K562 (cell line): ENCODE data around the gene SLC25A21. TPM values are rescaled to one million over a fixed set of nuclear protein-coding genes. Genes with fewer than 3 reads are reported as not detected.

Experiments
- ATAC-seq: fragments of 200-7000 bp; cut with Tn5 transposase; 3 replicates; pipeline ENCODE4 v1.9.1; 2020; ENCODE audit warnings: moderate library complexity
- BruUV-seq: library from RNA; stranded (reverse); fragments of 400-500 nt; replicated peaks from 2 replicates; lab custom pipeline; 2021; lab: Mats Ljungman, UMichigan
- CTCF ChIA-PET: fragments of 300-600 bp; formaldehyde crosslinking; extraction: SDS; loops from one replicate; lab custom pipeline; 2021; ENCODE audit warnings: low intra/inter-chr PET ratio; lab: Yijun Ruan, JAX
- POLR2A ChIA-PET: fragments of 300-600, 350-650 bp; sonication (Branson Sonifier 250); formaldehyde crosslinking; extraction: SDS; loops from one replicate; lab custom pipeline; 2021; ENCODE audit warnings: antibody characterized with exemption, inconsistent platforms; lab: Yijun Ruan, JAX
- DNase-seq, 4 experiments: peaks; one replicate each; pipeline versions ENCODE4 v3.0.0 to v3.0.0-alpha.2; 2011 to 2018; ENCODE audit warnings: low spot score in 3 of 4, mixed read lengths in 3 of 4; ENCODE audit errors: extremely low read depth in 1 of 4
- FAIRE-seq: peaks from 2 replicates; lab custom pipeline; 2011; peaks lifted over from hg19 to GRCh38; lab: Jason Lieb, UNC
- H2AFZ ChIP-seq: 2 replicates; pipeline ENCODE4 v1.6.0; 2011; ENCODE audit warnings: low read depth, low read length, control low read depth, inconsistent platforms
- H3K27ac ChIP-seq: fragments of 200-600 bp; 3 replicates; pipeline ENCODE4 v1.8.0; 2011; ENCODE audit warnings: low read depth, mild to moderate bottlenecking, control low read depth, inconsistent platforms, low read length, moderate library complexity, mixed read lengths; ENCODE audit errors: extremely low read depth
- H3K27me3 ChIP-seq, 2 experiments: fragments of 300-600 bp in 1 of 2; 2 replicates in 1 of 2; 3 replicates in 1 of 2; pipeline versions ENCODE4 v1.6.0 to v1.8.0; 2011; ENCODE audit warnings: inconsistent platforms in 2 of 2, low read length in 2 of 2, mild to moderate bottlenecking in 1 of 2, mixed read lengths in 1 of 2, moderate library complexity in 1 of 2; ENCODE audit not compliant: control insufficient read depth in 2 of 2, insufficient read depth in 2 of 2
- H3K36me3 ChIP-seq: fragments of 300-600 bp; 3 replicates; pipeline ENCODE4 v1.8.0; 2011; ENCODE audit warnings: mild to moderate bottlenecking, low read length, inconsistent platforms; ENCODE audit not compliant: control insufficient read depth, insufficient read depth
- H3K4me1 ChIP-seq, 2 experiments: fragments of 200-600 bp in 1 of 2; replicated peaks in 1 of 2; 2 replicates in 1 of 2; 3 replicates in 1 of 2; pipeline versions ENCODE4 v1.5.1 to v1.8.0; 2011; ENCODE audit warnings: inconsistent platforms in 2 of 2, low read length in 2 of 2, mild to moderate bottlenecking in 1 of 2, mixed read lengths in 1 of 2, moderate library complexity in 1 of 2; ENCODE audit not compliant: control insufficient read depth in 2 of 2, insufficient read depth in 2 of 2
- H3K4me2 ChIP-seq: 2 replicates; pipeline ENCODE4 v1.6.1; 2011; ENCODE audit warnings: low read length, control low read depth, inconsistent platforms, mixed read lengths; ENCODE audit not compliant: insufficient read depth
- H3K4me3 ChIP-seq: fragments of 200-600 bp; sonication (generic), shearing (Covaris generic); 2 replicates; pipeline ENCODE4 v1.5.1; 2016; ENCODE audit warnings: control low read depth, inconsistent platforms
- H3K79me2 ChIP-seq: fragments of 200-600 bp; 3 replicates; pipeline ENCODE4 v1.8.0; 2011; ENCODE audit warnings: low read length, inconsistent platforms; ENCODE audit not compliant: control insufficient read depth, insufficient read depth
- H3K9ac ChIP-seq, 2 experiments: 2 replicates each; pipeline versions ENCODE4 v1.6.0 to v1.6.1; 2011; ENCODE audit warnings: low read depth in 2 of 2, low read length in 2 of 2, control low read depth in 1 of 2, inconsistent platforms in 1 of 2, mild to moderate bottlenecking in 1 of 2, mixed read lengths in 1 of 2; ENCODE audit not compliant: insufficient read depth in 1 of 2
- H3K9me1 ChIP-seq: one replicate; pipeline ENCODE4 v1.6.0; 2011; ENCODE audit warnings: inconsistent platforms, mild to moderate bottlenecking, low read length, moderate library complexity; ENCODE audit not compliant: control insufficient read depth, insufficient read depth
- H3K9me3 ChIP-seq: replicated peaks from 2 replicates; pipeline ENCODE4 v1.5.1; 2011; ENCODE audit warnings: low read depth, low read length, inconsistent platforms; ENCODE audit not compliant: control insufficient read depth, insufficient read depth
- H4K20me1 ChIP-seq: replicated peaks from 2 replicates; pipeline ENCODE4 v1.6.1; 2011; ENCODE audit warnings: low read length, inconsistent platforms, mixed read lengths; ENCODE audit not compliant: control insufficient read depth, insufficient read depth
- CBX5 ChIP-seq: IDR thresholded peaks from 2 replicates; pipeline ENCODE4 v1.6.1; 2014; ENCODE audit warnings: low read depth, borderline replicate concordance
- FOXA3 ChIP-seq, 2 experiments: fragments of 450-650 bp in 1 of 2; sonication (generic) in 1 of 2; formaldehyde crosslinking; IDR thresholded peaks in 1 of 2; conservative IDR thresholded peaks in 1 of 2; 2 replicates each; pipeline versions ENCODE4 v1.4.0 to v1.8.0; 2020 to 2022; ENCODE audit warnings: mild to moderate bottlenecking in 2 of 2, missing genetic modification reagents in 1 of 2
- KHSRP ChIP-seq: fragments of 450-650 bp; IDR thresholded peaks from 2 replicates; pipeline ENCODE4 v1.6.1; 2017
- LEF1 ChIP-seq: fragments of 450-650 bp; IDR thresholded peaks from 2 replicates; pipeline ENCODE4 v1.6.1; 2016; ENCODE audit warnings: mild to moderate bottlenecking
- RBM14 ChIP-seq: fragments of 200-400 bp; formaldehyde crosslinking; IDR thresholded peaks from 2 replicates; pipeline ENCODE4 v1.6.1; 2018; ENCODE audit warnings: low read depth, mild to moderate bottlenecking, low read length, moderate library complexity, borderline replicate concordance; ENCODE audit not compliant: insufficient read depth
- SRSF7 ChIP-seq: fragments of 200-400 bp; formaldehyde crosslinking; optimal IDR thresholded peaks from 2 replicates; pipeline ENCODE3; 2017; ENCODE audit warnings: mild to moderate bottlenecking, low read depth, low read length
- STAG1 ChIP-seq: sonication (generic); formaldehyde crosslinking; IDR thresholded peaks from 2 replicates; pipeline ENCODE4 v1.5.0; 2020; ENCODE audit warnings: missing genetic modification reagents, borderline replicate concordance
- TAF15 ChIP-seq: fragments of 200-400 bp; formaldehyde crosslinking; IDR thresholded peaks from 2 replicates; pipeline ENCODE4 v1.6.1; 2017; ENCODE audit warnings: mild to moderate bottlenecking, low read depth, low read length, moderate library complexity
- ZFP36 ChIP-seq: fragments of 150-350 bp; IDR thresholded peaks from 2 replicates; pipeline ENCODE4 v1.6.1; 2018; ENCODE audit warnings: low read length, low read depth; ENCODE audit not compliant: partially characterized antibody
- ZNF133 ChIP-seq: fragments of 250-450 bp; sonication (Bioruptor Pico); IDR thresholded peaks from 2 replicates; pipeline ENCODE4 v1.4.0; 2020; ENCODE audit warnings: mild to moderate bottlenecking
- ZNF146 ChIP-seq: IDR thresholded peaks from one replicate; pipeline ENCODE4 v1.6.1; 2018; ENCODE audit warnings: missing compliant biosample characterization; ENCODE audit not compliant: unreplicated experiment
- ZNF184 ChIP-seq: sonication (generic); formaldehyde crosslinking; IDR thresholded peaks from 2 replicates; pipeline ENCODE4 v1.5.0; 2020; ENCODE audit warnings: missing genetic modification reagents
- WGBS: fragments of 100-300 bp; shearing (Covaris generic); methylation state at CpG from one replicate; pipeline ENCODE4 v1.1.6; 2016; ENCODE audit warnings: low coverage, mixed read lengths; ENCODE audit not compliant: insufficient coverage; ENCODE audit errors: missing lambda C conversion rate; 5-methylcytosine and 5-hydroxymethylcytosine counted together
- in situ Hi-C: fragments of 300-500 bp; cut with MboI; formaldehyde crosslinking; loops from 4 replicates; pipeline ENCODE4 v1.15.0; 2018; ENCODE audit warnings: inconsistent platforms, mixed read lengths
- intact Hi-C: fragments of 100-400 bp; cut with micrococcal nuclease; formaldehyde crosslinking; loops from 2 replicates; pipeline ENCODE4 v1.14.2; 2022
- polyA plus RNA-seq, 8 experiments: library from polyadenylated mRNA; depleted of rRNA in 4 of 8; stranded (reverse) in 5 of 8; unstranded in 3 of 8; fragments of >200 nt; fragmentation: Nextera tagmentation in 2 of 8; fragmentation: Illumina TruSeq in 1 of 8; extraction: Ambion mirVana in 2 of 8; extraction: Trizol in 1 of 8; gene quantifications; 2 replicates each; pipeline versions ENCODE4 v1.2.1 to v1.2.3, GENCODE V29; 2011 to 2014; ENCODE audit warnings: inconsistent platforms in 1 of 8, missing spikeins in 1 of 8
- total RNA-seq, 7 experiments: library from RNA; depleted of rRNA in 6 of 7; stranded (reverse); fragments of >200 nt in 6 of 7; fragmentation: Illumina TruSeq in 2 of 7; extraction: Trizol in 2 of 7; gene quantifications; 2 replicates each; pipeline versions ENCODE4 v1.2.1 to v1.2.3, GENCODE V29; 2011 to 2021; ENCODE audit warnings: low replicate concordance in 1 of 7
- TF ChIP-seq, protein P1 (sequence below), 2 experiments: fragments of 200-800 bp in 1 of 2; sonication (Bioruptor generic) in 1 of 2; sonication (generic) in 1 of 2; formaldehyde crosslinking in 1 of 2; IDR thresholded peaks in 1 of 2; conservative IDR thresholded peaks in 1 of 2; 2 replicates each; pipeline versions ENCODE4 v1.5.0 to v1.6.1; 2016 to 2020; ENCODE audit warnings: missing compliant biosample characterization in 1 of 2, missing genetic modification characterization in 1 of 2, missing genetic modification reagents in 1 of 2
- TF ChIP-seq, protein P2 (sequence below): IDR thresholded peaks from 2 replicates; pipeline ENCODE4 v1.6.1; 2012; ENCODE audit warnings: low read depth, low read length, improper control_type of control experiment, borderline replicate concordance
- TF ChIP-seq, protein P3 (sequence below): fragments of 450-650 bp; formaldehyde crosslinking; IDR thresholded peaks from 2 replicates; pipeline ENCODE4 v1.4.0; 2020; ENCODE audit warnings: mild to moderate bottlenecking, mixed read lengths
- TF ChIP-seq, protein P4 (sequence below): fragments of 250-450 bp; sonication (Bioruptor Pico); IDR thresholded peaks from 2 replicates; pipeline ENCODE4 v1.6.1; 2021; ENCODE audit warnings: mild to moderate bottlenecking

Gene SLC25A21
- total and polyA plus RNA-seq, 9 of the 15 experiments (the other 6 are each of a cell fraction or from before 2014, with no cell fraction given), result 15.2 to 46.7 (median 28.7) TPM

DNA sequence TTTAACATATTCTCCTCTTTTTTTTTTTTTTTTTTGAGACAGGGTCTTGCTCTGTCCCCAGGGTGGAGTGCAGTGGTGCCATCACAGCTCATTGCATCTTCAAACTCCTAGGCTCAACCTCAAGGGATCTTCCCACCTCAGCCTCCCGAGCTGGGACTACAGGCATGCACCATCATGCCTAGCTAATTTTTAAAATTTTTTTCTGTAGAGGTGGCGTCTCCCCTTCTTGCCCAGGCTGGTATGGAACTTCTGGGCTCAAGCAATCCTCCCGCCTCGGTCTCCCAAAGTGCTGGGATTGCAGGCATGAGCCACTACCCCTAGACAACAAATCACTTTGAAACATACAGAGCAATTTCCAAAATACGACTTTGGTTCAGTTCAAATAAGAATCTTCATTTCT is 355.9 kb downstream of the SLC25A21 start:
- FAIRE-seq (no peak), ATAC-seq (no peak), DNase-seq (no peak)
- Histone ChIP-seq H3K4me2 (no peak overlapping the region), H3K9ac (no peak overlapping the region), H3K9me3 (no peaks in the 10 kb centered on the region), H3K27me3 (no peaks in the 10 kb centered on the region), H3K36me3 (no peaks in the 10 kb centered on the region), H2AFZ (no peak overlapping the region), H3K79me2 (no peaks in the 10 kb centered on the region), H3K4me1 (peaks cover 0 to 10% of the 10 kb centered on the region in 2 experiments; a peak in 2 of 5 replicates), H3K9me1 (no peaks in the 10 kb centered on the region), H3K4me3 (no peak overlapping the region), H3K27ac (no peak overlapping the region), H4K20me1 (no peaks in the 10 kb centered on the region; the same call in 1 of the 2 replicates)
- BruUV-seq, result no TSS peak
- in situ Hi-C loops, result no loop called here
- WGBS, result 70% methylated on average over 4 of the region's 5 CpGs
- TF ChIP-seq ZFP36, result no peak
- TF ChIP-seq TAF15, result no peak
- TF ChIP-seq, protein P1, sequence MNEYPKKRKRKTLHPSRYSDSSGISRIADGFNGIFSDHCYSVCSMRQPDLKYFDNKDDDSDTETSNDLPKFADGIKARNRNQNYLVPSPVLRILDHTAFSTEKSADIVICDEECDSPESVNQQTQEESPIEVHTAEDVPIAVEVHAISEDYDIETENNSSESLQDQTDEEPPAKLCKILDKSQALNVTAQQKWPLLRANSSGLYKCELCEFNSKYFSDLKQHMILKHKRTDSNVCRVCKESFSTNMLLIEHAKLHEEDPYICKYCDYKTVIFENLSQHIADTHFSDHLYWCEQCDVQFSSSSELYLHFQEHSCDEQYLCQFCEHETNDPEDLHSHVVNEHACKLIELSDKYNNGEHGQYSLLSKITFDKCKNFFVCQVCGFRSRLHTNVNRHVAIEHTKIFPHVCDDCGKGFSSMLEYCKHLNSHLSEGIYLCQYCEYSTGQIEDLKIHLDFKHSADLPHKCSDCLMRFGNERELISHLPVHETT (CRISPR knock-in tag; conservative IDR thresholded peaks at IDR 0.05 in 1 of 2, IDR thresholded peaks at IDR 0.05 in 1 of 2), result no peak
- TF ChIP-seq LEF1, result no peak
- no peak for TF ChIP-seq ZNF146
- no peak for TF ChIP-seq RBM14
- no peak for TF ChIP-seq ZNF184
- TF ChIP-seq, protein P2, sequence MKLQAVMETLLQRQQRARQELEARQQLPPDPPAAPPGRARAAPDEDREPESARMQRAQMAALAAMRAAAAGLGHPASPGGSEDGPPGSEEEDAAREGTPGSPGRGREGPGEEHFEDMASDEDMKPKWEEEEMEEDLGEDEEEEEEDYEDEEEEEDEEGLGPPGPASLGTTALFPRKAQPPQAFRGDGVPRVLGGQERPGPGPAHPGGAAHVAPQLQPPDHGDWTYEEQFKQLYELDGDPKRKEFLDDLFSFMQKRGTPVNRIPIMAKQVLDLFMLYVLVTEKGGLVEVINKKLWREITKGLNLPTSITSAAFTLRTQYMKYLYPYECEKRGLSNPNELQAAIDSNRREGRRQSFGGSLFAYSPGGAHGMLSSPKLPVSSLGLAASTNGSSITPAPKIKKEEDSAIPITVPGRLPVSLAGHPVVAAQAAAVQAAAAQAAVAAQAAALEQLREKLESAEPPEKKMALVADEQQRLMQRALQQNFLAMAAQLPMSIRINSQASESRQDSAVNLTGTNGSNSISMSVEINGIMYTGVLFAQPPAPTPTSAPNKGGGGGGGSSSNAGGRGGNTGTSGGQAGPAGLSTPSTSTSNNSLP, result no peak
- TF ChIP-seq FOXA3 (CRISPR knock-in tag; conservative IDR thresholded peaks at IDR 0.05 in 1 of 2, IDR thresholded peaks at IDR 0.05 in 1 of 2), result no peak
- no peak for TF ChIP-seq CBX5
- TF ChIP-seq, protein P3, sequence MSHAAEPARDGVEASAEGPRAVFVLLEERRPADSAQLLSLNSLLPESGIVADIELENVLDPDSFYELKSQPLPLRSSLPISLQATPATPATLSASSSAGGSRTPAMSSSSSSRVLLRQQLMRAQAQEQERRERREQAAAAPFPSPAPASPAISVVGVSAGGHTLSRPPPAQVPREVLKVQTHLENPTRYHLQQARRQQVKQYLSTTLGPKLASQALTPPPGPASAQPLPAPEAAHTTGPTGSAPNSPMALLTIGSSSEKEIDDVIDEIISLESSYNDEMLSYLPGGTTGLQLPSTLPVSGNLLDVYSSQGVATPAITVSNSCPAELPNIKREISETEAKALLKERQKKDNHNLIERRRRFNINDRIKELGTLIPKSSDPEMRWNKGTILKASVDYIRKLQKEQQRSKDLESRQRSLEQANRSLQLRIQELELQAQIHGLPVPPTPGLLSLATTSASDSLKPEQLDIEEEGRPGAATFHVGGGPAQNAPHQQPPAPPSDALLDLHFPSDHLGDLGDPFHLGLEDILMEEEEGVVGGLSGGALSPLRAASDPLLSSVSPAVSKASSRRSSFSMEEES, result no peak
- TF ChIP-seq, protein P4, sequence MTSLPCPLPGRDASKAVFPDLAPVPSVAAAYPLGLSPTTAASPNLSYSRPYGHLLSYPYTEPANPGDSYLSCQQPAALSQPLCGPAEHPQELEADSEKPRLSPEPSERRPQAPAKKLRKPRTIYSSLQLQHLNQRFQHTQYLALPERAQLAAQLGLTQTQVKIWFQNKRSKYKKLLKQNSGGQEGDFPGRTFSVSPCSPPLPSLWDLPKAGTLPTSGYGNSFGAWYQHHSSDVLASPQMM (CRISPR knock-in tag), result no peak
- no peak for TF ChIP-seq ZNF133 (CRISPR knock-in tag)
- no peak for TF ChIP-seq STAG1 (CRISPR knock-in tag)
- no peak for TF ChIP-seq SRSF7
- TF ChIP-seq KHSRP, result no peak
- ChIA-PET CTCF (no interaction called here), POLR2A (no interaction called here)
- intact Hi-C loops, result no loop called here
